Measurements from ENCODE around the gene CSF3. TPM values are rescaled to one million over a fixed set of nuclear protein-coding genes. Genes with fewer than 3 reads are reported as not detected.

Gene CSF3, protein sequence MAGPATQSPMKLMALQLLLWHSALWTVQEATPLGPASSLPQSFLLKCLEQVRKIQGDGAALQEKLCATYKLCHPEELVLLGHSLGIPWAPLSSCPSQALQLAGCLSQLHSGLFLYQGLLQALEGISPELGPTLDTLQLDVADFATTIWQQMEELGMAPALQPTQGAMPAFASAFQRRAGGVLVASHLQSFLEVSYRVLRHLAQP
- not detected in 2 replicates for total RNA-seq
- long read RNA-seq, result 0 reads

DNA sequence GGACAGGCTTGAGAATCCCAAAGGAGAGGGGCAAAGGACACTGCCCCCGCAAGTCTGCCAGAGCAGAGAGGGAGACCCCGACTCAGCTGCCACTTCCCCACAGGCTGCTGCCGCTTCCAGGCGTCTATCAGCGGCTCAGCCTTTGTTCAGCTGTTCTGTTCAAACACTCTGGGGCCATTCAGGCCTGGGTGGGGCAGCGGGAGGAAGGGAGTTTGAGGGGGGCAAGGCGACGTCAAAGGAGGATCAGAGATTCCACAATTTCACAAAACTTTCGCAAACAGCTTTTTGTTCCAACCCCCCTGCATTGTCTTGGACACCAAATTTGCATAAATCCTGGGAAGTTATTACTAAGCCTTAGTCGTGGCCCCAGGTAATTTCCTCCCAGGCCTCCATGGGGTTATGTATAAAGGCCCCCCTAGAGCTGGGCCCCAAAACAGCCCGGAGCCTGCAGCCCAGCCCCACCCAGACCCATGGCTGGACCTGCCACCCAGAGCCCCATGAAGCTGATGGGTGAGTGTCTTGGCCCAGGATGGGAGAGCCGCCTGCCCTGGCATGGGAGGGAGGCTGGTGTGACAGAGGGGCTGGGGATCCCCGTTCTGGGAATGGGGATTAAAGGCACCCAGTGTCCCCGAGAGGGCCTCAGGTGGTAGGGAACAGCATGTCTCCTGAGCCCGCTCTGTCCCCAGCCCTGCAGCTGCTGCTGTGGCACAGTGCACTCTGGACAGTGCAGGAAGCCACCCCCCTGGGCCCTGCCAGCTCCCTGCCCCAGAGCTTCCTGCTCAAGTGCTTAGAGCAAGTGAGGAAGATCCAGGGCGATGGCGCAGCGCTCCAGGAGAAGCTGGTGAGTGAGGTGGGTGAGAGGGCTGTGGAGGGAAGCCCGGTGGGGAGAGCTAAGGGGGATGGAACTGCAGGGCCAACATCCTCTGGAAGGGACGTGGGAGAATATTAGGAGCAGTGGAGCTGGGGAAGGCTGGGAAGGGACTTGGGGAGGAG, at the start of gene CSF3:
TSS of gene CSF3 (plus strand) at position 436 of the 993 bp plus-strand sequence. CDS start at position 471, 35 bp downstream.
- H3K4me3 Mint-ChIP-seq (ENCODE audit: low read depth), result no peak within 1 kb of the TSS
- TF ChIP-seq, protein P1, sequence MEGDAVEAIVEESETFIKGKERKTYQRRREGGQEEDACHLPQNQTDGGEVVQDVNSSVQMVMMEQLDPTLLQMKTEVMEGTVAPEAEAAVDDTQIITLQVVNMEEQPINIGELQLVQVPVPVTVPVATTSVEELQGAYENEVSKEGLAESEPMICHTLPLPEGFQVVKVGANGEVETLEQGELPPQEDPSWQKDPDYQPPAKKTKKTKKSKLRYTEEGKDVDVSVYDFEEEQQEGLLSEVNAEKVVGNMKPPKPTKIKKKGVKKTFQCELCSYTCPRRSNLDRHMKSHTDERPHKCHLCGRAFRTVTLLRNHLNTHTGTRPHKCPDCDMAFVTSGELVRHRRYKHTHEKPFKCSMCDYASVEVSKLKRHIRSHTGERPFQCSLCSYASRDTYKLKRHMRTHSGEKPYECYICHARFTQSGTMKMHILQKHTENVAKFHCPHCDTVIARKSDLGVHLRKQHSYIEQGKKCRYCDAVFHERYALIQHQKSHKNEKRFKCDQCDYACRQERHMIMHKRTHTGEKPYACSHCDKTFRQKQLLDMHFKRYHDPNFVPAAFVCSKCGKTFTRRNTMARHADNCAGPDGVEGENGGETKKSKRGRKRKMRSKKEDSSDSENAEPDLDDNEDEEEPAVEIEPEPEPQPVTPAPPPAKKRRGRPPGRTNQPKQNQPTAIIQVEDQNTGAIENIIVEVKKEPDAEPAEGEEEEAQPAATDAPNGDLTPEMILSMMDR (IDR thresholded peaks at IDR 0.05; ENCODE audit: unreplicated experiment), result no peak
- peaks cover 5% of the 10 kb centered on the region for H3K36me3 Mint-ChIP-seq (ENCODE audit: insufficient read depth)
- H3K27me3 Mint-ChIP-seq, result peaks cover 7% of the 10 kb centered on the region
- H3K9me3 Mint-ChIP-seq (ENCODE audit: low read depth), result peaks cover 6% of the 10 kb centered on the region
- DNase-seq (ENCODE audit: low spot score, unreplicated experiment), result no peak
- no peak within 1 kb of the TSS for H3K27ac Mint-ChIP-seq
- peaks cover 7% of the 10 kb centered on the region for H3K4me1 Mint-ChIP-seq (ENCODE audit: low read depth)

DNA sequence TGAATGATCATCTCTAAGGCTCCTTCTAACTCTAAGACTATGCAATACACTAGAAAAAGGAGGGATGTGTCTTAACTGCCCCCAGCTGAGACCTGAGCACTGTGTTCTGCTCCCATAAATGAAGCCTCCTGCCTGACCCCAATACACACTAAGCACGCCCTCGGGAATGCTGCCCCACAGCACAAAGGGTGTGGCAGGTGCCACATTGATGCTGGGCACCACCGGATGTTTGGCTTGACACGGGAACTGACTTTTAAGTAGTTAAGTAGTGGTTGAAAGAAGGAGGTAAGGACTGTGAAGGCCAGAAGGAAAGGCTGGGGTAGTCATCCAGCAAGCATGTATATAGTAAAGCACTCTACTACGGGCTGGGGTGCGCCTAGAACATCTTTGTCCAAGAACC, 48.5 kb upstream of the CSF3 start:
- Mint-ChIP-seq H3K27me3 (peaks cover 52% of the 10 kb centered on the region), H3K36me3 (ENCODE audit: insufficient read depth) (no peaks in the 10 kb centered on the region), H3K9me3 (ENCODE audit: low read depth) (no peaks in the 10 kb centered on the region), H3K4me3 (ENCODE audit: low read depth) (no peak overlapping the region), H3K4me1 (ENCODE audit: low read depth) (no peaks in the 10 kb centered on the region), H3K27ac (no peak overlapping the region)
- DNase-seq (ENCODE audit: low spot score, unreplicated experiment), result no peak
- TF ChIP-seq, protein P1 (IDR thresholded peaks at IDR 0.05; ENCODE audit: unreplicated experiment), result no peak

DNA sequence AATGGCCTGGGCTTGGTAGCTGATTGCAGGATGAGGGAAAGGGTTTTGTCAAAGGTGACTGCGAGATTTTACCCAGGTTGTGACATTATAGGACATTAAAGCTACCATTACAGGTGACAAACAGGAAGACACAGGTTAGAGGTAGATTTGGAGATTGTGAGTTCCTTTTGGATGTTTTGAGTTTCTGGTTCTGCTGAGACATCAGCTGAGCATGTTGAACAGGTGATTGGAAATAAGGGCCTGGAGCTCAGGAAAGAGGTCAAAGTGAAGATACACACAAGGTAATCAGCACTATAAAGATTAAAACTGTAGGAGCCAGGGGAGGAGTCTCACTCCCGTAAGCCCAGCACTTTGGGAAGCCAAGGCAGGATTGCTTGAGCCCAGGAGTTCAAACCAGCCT, 46.5 kb upstream of the CSF3 start:
- TF ChIP-seq, protein P1 (IDR thresholded peaks at IDR 0.05; ENCODE audit: unreplicated experiment), result no peak
- peaks cover 60% of the 10 kb centered on the region for H3K27me3 Mint-ChIP-seq
- no peak overlapping the region for H3K27ac Mint-ChIP-seq
- no peak for DNase-seq (ENCODE audit: low spot score, unreplicated experiment)
- no peaks in the 10 kb centered on the region for H3K9me3 Mint-ChIP-seq (ENCODE audit: low read depth)
- no peaks in the 10 kb centered on the region for H3K36me3 Mint-ChIP-seq (ENCODE audit: insufficient read depth)
- no peaks in the 10 kb centered on the region for H3K4me1 Mint-ChIP-seq (ENCODE audit: low read depth)
- no peak overlapping the region for H3K4me3 Mint-ChIP-seq (ENCODE audit: low read depth)

DNA sequence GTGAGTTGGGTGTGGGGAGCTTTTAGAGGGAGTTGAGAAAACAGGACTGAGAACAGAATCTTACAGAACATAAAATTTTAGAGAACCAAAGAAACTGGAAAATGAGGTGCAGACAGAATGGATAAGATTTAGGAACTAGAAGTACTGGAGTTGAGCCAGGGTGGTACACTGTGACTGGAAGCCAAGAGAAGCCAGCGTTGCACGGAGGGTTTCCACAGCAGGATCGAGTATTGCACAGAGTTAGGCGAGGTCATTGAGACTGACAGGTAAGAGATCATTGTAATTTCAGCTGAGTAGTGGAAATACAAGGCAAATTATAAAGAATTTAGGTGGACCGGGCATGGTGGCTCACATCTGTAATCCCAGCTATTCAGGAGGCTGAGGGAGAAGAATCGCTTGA, 45.9 kb upstream of the CSF3 start:
- TF ChIP-seq, protein P1 (IDR thresholded peaks at IDR 0.05; ENCODE audit: unreplicated experiment), result no peak
- H3K27me3 Mint-ChIP-seq, result peaks cover 62% of the 10 kb centered on the region

DNA sequence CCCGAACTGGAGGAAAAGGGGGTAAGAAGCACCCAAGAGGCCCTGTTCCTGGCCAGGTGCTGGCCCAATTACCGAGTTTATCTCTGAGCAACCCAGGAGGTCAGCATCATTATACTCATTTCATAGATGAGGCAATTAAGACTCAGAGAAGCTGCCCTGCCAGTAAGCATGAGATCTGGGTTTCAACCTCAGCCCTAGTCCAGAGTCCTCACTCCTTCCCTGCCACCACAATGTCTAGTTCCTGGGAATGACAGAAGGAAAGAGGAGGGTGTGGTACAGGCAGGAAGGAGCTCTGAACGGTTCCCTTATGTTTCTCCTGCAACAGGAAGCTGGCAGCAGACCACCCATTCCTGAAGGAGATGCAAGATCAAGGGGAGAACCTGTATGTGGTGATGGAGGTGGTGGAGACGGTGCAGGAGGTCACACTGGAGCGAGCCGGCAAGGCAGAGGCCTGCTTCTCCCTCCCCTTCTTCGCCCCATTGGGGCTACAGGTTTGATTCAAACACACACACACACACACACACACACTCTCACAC, 45.0 kb upstream of the CSF3 start:
- DNase-seq (ENCODE audit: low spot score, unreplicated experiment), result no peak
- Mint-ChIP-seq H3K4me3 (ENCODE audit: low read depth) (no peak overlapping the region), H3K9me3 (ENCODE audit: low read depth) (no peaks in the 10 kb centered on the region), H3K4me1 (ENCODE audit: low read depth) (no peaks in the 10 kb centered on the region), H3K27me3 (peaks cover 60% of the 10 kb centered on the region), H3K27ac (no peak overlapping the region), H3K36me3 (ENCODE audit: insufficient read depth) (no peaks in the 10 kb centered on the region)
- TF ChIP-seq, protein P1 (IDR thresholded peaks at IDR 0.05; ENCODE audit: unreplicated experiment), result no peak

More for the DNA sequence above, 45.9 kb upstream of the CSF3 start:
- no peak overlapping the region for H3K4me3 Mint-ChIP-seq (ENCODE audit: low read depth)
- H3K27ac Mint-ChIP-seq, result no peak overlapping the region
- H3K9me3 Mint-ChIP-seq (ENCODE audit: low read depth), result no peaks in the 10 kb centered on the region
- no peak for DNase-seq (ENCODE audit: low spot score, unreplicated experiment)
- no peaks in the 10 kb centered on the region for H3K36me3 Mint-ChIP-seq (ENCODE audit: insufficient read depth)
- no peaks in the 10 kb centered on the region for H3K4me1 Mint-ChIP-seq (ENCODE audit: low read depth)

All from progenitor cell of endocrine pancreas (in vitro differentiated cells).